ENCODE results near the gene FAM236D.
"Not testable (repeated sequence)": the region's sequence is repeated elsewhere in the genome, so short reads cannot be mapped to it uniquely, and the experiment has no call there.

Gene FAM236D

GRCh38 chrX:72808110-72808509, at the start of gene FAM236D:
Gene FAM236D, minus strand, starts transcription at chrX:72808210. Its CDS starts 100 bp downstream, at chrX:72808110.
- not testable (repeated sequence) for H3K4me3 ChIP-seq (ENCODE audit: low read length)

DNA sequence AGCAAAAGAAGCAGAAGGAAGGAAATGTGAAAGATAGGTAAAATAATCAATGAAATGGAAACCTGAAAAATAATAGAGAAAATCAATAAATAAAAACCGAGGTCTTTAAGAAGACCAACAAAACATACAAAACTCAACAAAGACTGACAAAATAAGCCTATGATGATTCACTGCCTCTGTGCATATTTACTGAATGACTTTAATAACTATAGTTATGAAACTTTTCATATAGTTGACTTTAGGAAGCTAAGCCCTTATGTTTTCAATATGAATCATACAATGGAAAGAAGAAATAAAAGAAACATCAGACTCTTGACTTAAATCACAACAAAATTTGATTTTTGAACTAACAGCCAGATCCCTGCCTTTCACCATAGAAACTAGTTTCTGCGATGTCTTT, 29.5 kb upstream of the FAM236D start:
- not testable (repeated sequence) for H3K4me3 ChIP-seq (ENCODE audit: low read length)

GRCh38 chrX:72830701-72831100, 22.7 kb upstream of the FAM236D start:
- not testable (repeated sequence) for H3K4me3 ChIP-seq (ENCODE audit: low read length)

- not testable (repeated sequence) for H3K4me3 ChIP-seq (ENCODE audit: low read length)
Observed at GRCh38 chrX:72790390-72790789, 17.6 kb downstream of the FAM236D start.

- not testable (repeated sequence) for H3K4me3 ChIP-seq (ENCODE audit: low read length)
Observed at GRCh38 chrX:72788142-72788541, 19.9 kb downstream of the FAM236D start.

- not testable (repeated sequence) for H3K4me3 ChIP-seq (ENCODE audit: low read length)
Observed at GRCh38 chrX:72783964-72784363, 24.0 kb downstream of the FAM236D start.

DNA sequence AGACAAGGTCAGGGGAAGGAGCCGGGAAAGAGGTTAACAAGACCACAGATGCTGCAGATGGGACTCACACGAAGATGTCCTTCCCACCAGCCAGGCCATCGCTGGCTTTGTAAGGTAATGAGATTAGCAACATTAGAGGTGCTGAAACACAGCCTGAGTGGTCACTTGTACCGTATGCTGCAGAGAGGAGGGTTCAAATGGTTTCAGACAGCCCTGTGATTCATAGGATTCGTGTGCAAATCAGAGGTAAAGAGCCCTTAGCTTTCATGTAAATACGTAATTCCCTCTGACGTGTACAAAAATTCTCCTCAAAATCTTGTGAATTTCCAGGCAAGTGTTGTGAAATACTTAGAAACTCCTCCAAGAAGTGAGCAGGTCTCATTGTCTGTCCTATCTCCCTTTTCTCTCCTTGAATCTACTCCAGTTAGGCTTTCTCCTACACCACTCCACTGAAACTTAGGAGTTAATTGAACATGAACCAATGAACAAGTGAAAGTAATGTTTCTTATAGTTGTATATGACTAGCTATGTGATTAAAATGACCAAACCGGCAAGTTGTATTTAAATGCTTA, 24.6 kb downstream of the FAM236D start:
- not testable (repeated sequence) for H3K4me3 ChIP-seq (ENCODE audit: low read length)

- not testable (repeated sequence) for H3K4me3 ChIP-seq (ENCODE audit: low read length)
Observed at GRCh38 chrX:72782560-72782959, 25.4 kb downstream of the FAM236D start, which contains the start of gene FAM236B. Gene FAM236B, minus strand, starts transcription at chrX:72782660. Its CDS starts 100 bp downstream, at chrX:72782560.

DNA sequence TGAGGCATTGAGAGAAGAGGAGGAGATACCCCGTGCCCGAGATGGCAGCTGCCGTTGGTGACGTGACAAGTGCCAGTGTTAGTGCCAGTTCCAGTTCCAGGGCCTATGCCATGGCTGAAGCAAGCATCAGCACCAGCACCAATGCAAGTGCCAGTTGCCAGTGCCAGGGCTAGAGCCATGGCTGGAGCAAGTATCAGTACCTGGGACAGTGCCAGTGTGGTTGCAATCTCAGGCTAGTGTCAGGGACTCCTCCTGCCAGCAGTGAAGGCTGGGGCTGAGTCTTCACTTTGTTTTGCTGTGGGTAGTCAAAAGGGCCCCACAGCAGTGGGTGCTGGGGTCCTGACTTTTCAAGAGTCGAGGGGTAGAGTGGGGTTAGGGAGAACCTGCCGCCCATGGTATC, 29.9 kb downstream of the FAM236D start:
- H3K4me3 ChIP-seq (ENCODE audit: low read length), result not testable (repeated sequence)

- not testable (repeated sequence) for H3K4me3 ChIP-seq (ENCODE audit: low read length)
Observed at GRCh38 chrX:72777467-72777790, 30.6 kb downstream of the FAM236D start.

GRCh38 chrX:72776653-72777466, 31.1 kb downstream of the FAM236D start, which contains the start of gene DMRTC1B:
Gene DMRTC1B, plus strand, starts transcription at chrX:72776890. Its CDS starts 68,246 bp downstream, at chrX:72845136.
- H3K4me3 ChIP-seq (ENCODE audit: low read length), result not testable (repeated sequence)

DNA sequence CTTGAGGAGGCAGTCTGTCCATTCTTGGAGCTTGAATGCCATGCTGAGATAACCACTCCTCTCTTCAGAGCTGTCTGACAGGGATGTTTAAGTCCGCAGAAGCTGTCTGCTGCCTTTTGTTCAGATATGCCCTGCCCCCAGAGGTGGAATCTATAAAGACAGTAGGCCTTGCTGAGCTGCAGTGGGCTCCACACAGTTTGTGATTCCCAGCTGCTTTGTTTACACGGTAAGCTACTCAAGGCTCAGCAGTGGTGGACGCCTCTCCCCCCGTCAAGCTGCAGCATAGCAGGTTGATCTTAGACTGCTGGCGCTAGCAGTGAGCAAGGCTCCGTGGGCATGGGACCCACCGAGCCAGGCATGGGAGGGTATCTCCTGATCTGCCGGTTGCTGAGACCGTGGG, 47.6 kb downstream of the FAM236D start:
- not testable (repeated sequence) for H3K4me3 ChIP-seq (ENCODE audit: low read length)
